Measurements from ENCODE around the gene SCYL1. TPM values are rescaled to one million over a fixed set of nuclear protein-coding genes. Genes with fewer than 3 reads are reported as not detected.

SCYL1 gene
- total RNA-seq, 1 donor from 2014 or later: 74.4 TPM

DNA sequence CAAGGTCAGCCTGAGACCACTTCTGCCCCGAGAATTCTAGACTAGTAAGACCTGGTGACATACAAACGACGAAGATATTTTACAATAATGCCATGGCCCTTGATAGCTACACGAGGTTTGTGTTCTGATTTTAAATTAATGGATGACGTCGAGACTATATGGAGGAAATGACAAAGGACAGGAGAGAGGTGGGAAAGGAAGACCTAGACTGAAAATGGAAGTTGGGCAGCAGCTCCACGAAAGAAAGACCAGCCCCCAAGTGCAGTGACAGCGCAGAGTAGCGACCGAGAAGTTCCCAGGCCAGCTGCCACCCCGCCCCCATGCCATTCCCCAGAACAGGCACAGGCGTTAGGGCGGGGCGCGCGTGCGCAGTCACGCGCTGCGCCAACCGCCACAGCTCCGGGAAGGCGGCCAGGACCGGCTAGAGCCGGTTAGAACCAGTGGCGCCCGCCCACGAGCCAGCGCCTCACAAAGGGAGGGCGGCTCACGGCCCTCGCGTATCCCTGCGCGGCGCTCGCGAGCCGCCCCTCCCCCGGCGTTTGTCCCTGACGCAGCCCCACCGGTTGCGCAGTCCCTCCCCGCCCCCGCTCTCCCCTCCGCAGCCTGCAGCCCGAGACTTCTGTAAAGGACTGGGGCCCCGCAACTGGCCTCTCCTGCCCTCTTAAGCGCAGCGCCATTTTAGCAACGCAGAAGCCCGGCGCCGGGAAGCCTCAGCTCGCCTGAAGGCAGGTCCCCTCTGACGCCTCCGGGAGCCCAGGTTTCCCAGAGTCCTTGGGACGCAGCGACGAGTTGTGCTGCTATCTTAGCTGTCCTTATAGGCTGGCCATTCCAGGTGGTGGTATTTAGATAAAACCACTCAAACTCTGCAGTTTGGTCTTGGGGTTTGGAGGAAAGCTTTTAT lies 27.5 kb upstream of the SCYL1 start:
- peaks cover 14% of the 10 kb centered on the region for H3K36me3 ChIP-seq
- intact Hi-C loops (cut with DNase I): no loop called here
- H3K9me3 ChIP-seq: no peaks in the 10 kb centered on the region
- peak overlapping the region; percentile 100 for H3K27ac ChIP-seq
- H3K4me3 ChIP-seq: peak overlapping the region; percentile 79
- peak; percentile 94 for ATAC-seq
- peaks cover 47% of the 10 kb centered on the region for H3K4me1 ChIP-seq
- no peaks in the 10 kb centered on the region for H3K27me3 ChIP-seq
- no peak for TF ChIP-seq CTCF (IDR thresholded peaks at IDR 0.05)
- DNase-seq: peak; percentile 99

DNA sequence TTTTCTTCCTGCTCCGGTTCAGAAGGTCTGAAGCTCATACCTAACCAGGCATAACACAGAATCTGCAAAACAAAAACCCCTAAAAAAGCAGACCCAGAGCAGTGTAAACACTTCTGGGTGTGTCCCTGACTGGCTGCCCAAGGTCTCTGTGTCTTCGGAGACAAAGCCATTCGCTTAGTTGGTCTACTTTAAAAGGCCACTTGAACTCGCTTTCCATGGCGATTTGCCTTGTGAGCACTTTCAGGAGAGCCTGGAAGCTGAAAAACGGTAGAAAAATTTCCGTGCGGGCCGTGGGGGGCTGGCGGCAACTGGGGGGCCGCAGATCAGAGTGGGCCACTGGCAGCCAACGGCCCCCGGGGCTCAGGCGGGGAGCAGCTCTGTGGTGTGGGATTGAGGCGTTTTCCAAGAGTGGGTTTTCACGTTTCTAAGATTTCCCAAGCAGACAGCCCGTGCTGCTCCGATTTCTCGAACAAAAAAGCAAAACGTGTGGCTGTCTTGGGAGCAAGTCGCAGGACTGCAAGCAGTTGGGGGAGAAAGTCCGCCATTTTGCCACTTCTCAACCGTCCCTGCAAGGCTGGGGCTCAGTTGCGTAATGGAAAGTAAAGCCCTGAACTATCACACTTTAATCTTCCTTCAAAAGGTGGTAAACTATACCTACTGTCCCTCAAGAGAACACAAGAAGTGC lies 26.7 kb upstream of the SCYL1 start:
- peak overlapping the region; percentile 100 for H3K27ac ChIP-seq
- peaks cover 22% of the 10 kb centered on the region for H3K36me3 ChIP-seq
- peak overlapping the region; percentile 79 for H3K4me3 ChIP-seq
- intact Hi-C loops (cut with DNase I): no loop called here
- peak; percentile 6 for ATAC-seq
- peak; percentile 71 for DNase-seq
- TF ChIP-seq CTCF (IDR thresholded peaks at IDR 0.05): no peak
- H3K4me1 ChIP-seq: peaks cover 39% of the 10 kb centered on the region
- H3K27me3 ChIP-seq: no peaks in the 10 kb centered on the region
- H3K9me3 ChIP-seq: no peaks in the 10 kb centered on the region

GRCh38 chr11:65498727-65498976 lies 26.2 kb upstream of the SCYL1 start:
- H3K27me3 ChIP-seq: no peaks in the 10 kb centered on the region
- no peak for ATAC-seq
- H3K9me3 ChIP-seq: no peaks in the 10 kb centered on the region
- peak overlapping the region; percentile 100 for H3K27ac ChIP-seq
- intact Hi-C loops (cut with DNase I): no loop called here
- peaks cover 26% of the 10 kb centered on the region for H3K36me3 ChIP-seq
- peaks cover 34% of the 10 kb centered on the region for H3K4me1 ChIP-seq
- TF ChIP-seq CTCF (IDR thresholded peaks at IDR 0.05): no peak
- peak overlapping the region; percentile 79 for H3K4me3 ChIP-seq
- DNase-seq: no peak

DNA sequence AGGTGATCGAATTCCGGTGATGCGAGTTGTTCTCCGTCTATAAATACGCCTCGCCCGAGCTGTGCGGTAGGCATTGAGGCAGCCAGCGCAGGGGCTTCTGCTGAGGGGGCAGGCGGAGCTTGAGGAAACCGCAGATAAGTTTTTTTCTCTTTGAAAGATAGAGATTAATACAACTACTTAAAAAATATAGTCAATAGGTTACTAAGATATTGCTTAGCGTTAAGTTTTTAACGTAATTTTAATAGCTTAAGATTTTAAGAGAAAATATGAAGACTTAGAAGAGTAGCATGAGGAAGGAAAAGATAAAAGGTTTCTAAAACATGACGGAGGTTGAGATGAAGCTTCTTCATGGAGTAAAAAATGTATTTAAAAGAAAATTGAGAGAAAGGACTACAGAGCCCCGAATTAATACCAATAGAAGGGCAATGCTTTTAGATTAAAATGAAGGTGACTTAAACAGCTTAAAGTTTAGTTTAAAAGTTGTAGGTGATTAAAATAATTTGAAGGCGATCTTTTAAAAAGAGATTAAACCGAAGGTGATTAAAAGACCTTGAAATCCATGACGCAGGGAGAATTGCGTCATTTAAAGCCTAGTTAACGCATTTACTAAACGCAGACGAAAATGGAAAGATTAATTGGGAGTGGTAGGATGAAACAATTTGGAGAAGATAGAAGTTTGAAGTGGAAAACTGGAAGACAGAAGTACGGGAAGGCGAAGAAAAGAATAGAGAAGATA lies 25.7 kb upstream of the SCYL1 start, which contains the start of gene MALAT1:
Gene MALAT1, plus strand, starts transcription at position 69 of the 736 bp plus-strand sequence.
- Histone ChIP-seq H3K9me3 (no peaks in the 10 kb centered on the region), H3K27me3 (no peaks in the 10 kb centered on the region), H3K4me3 (peak within 1 kb of the TSS; percentile 79), H3K36me3 (peaks cover 31% of the 10 kb centered on the region), H3K4me1 (peaks cover 29% of the 10 kb centered on the region), H3K27ac (peak within 1 kb of the TSS; percentile 100)
- TF ChIP-seq CTCF (IDR thresholded peaks at IDR 0.05): no peak
- ATAC-seq: peak; percentile 49
- intact Hi-C loops (cut with DNase I): no loop called here
- DNase-seq: peak; percentile 93

GRCh38 chr11:65499713-65500386 lies 25.0 kb upstream of the SCYL1 start:
- H3K4me1 ChIP-seq: peaks cover 25% of the 10 kb centered on the region
- ATAC-seq (no peak), DNase-seq (no peak)
- peak overlapping the region; percentile 100 for H3K27ac ChIP-seq
- intact Hi-C loops (cut with DNase I): loop anchor here (5.0 kb wide), 1 partner anchor 73 kb away; no protein-coding TSS in a partner anchor
- H3K4me3 ChIP-seq: peak overlapping the region; percentile 79
- H3K36me3 ChIP-seq: peaks cover 38% of the 10 kb centered on the region
- no peaks in the 10 kb centered on the region for H3K27me3 ChIP-seq
- TF ChIP-seq CTCF (IDR thresholded peaks at IDR 0.05): no peak
- H3K9me3 ChIP-seq: no peaks in the 10 kb centered on the region
